GM21390 (cell line): ENCODE data around the gene OSBP2.

Experiments used
- ATAC-seq: cut with Tn5 transposase; IDR thresholded peaks from one replicate; pipeline ENCODE4 v1.9.1; 2021; ENCODE audit not compliant: unreplicated experiment

The OSBP2 gene

DNA sequence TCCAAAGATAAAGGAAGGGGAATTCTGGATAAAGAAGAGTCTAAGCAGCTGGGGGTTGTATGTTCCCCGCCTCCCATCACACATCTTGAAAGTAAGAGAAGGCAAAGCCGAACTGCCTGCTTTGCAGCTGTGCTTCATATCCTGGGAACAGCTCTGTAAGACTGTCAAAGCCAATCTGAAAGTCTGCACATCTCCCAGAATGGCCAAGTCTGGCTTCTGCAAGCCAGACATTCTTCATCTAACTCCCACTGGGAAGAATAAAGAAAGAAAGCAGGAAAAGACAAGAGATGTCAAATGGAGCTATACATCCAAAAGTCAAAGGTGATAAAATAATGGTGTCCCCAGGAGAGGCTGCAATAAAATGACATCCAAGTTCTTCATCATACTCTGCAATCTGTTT is 258.5 kb downstream of the OSBP2 start:
- no peak for ATAC-seq

DNA sequence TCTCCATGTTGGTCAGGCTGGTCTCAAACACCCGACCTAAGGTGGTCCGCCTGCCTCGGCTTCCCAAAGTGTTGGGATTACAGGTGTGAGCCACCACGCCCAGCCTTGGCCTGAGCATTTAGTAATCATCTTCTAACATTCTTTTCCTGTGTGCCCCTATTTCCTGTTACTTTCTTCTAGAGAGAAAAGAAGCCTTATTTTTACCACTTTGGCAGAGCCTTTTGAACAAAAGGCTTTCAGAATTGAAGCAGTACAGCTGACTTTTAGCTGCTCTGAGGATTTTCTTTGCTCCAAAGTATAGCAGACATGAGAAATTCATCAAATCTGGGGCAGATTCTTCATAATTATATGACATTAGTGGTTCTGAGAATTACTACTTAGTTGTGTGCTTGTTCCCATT is 260.5 kb downstream of the OSBP2 start:
- no peak for ATAC-seq
